Activated naive CD4-positive, alpha-beta T cell treated with anti-CD3 and anti-CD28 coated beads for 36 hours (primary cell): ENCODE data around the gene KHDRBS2. TPM values are rescaled to one million over a fixed set of nuclear protein-coding genes. Genes with fewer than 3 reads are reported as not detected.

ENCODE experiments used
- CTCF ChIA-PET: fragments of 350-600 bp; sonication (Branson Sonifier 250); formaldehyde crosslinking; loops from one replicate; lab custom pipeline; 2021; ENCODE audit warnings: antibody characterized with exemption; lab: Charles Lee
- DNase-seq: peaks from one replicate; pipeline ENCODE4 v3.0.0-alpha.2; 2020
- H3K27ac Mint-ChIP-seq: one replicate; pipeline ENCODE4 v1.8.0; 2021; ENCODE audit warnings: mild to moderate bottlenecking, mixed read lengths
- H3K27me3 Mint-ChIP-seq: one replicate; pipeline ENCODE4 v1.8.0; 2021; ENCODE audit warnings: low read depth, mixed read lengths
- H3K36me3 Mint-ChIP-seq: one replicate; pipeline ENCODE4 v1.8.0; 2021; ENCODE audit warnings: low read depth, mixed read lengths
- H3K4me1 Mint-ChIP-seq: one replicate; pipeline ENCODE4 v1.8.0; 2021; ENCODE audit warnings: low read depth, mixed read lengths
- H3K4me3 Mint-ChIP-seq: one replicate; pipeline ENCODE4 v1.8.0; 2021; ENCODE audit warnings: mild to moderate bottlenecking, moderate library complexity, mixed read lengths
- H3K9me3 Mint-ChIP-seq: one replicate; pipeline ENCODE4 v1.8.0; 2021; ENCODE audit warnings: mixed read lengths
- intact Hi-C: fragments of 100-400 bp; cut with micrococcal nuclease; formaldehyde crosslinking; loops from one replicate; pipeline ENCODE4 v1.15.1; 2023
- total RNA-seq, 2 experiments: library from RNA; stranded (reverse); gene quantifications; one replicate each; pipeline ENCODE4 v1.2.3, GENCODE V29; 2021

KHDRBS2 gene
- total RNA-seq, 2 experiments from 2014 or later, result not detected

GRCh38 chr6:62280099-62280498 lies 5.9 kb downstream of the KHDRBS2 start:
- peaks cover 4% of the 10 kb centered on the region for H3K27me3 Mint-ChIP-seq
- intact Hi-C loops, result no loop called here
- no peaks in the 10 kb centered on the region for H3K36me3 Mint-ChIP-seq
- no peaks in the 10 kb centered on the region for H3K4me1 Mint-ChIP-seq
- no peak overlapping the region for H3K27ac Mint-ChIP-seq
- CTCF ChIA-PET, result no interaction called here
- no peak overlapping the region for H3K4me3 Mint-ChIP-seq
- no peaks in the 10 kb centered on the region for H3K9me3 Mint-ChIP-seq
- DNase-seq, result no peak

- DNase-seq, result no peak
- no peaks in the 10 kb centered on the region for H3K9me3 Mint-ChIP-seq
- H3K4me3 Mint-ChIP-seq, result no peak overlapping the region
- H3K4me1 Mint-ChIP-seq, result no peaks in the 10 kb centered on the region
- CTCF ChIA-PET, result no interaction called here
- no peaks in the 10 kb centered on the region for H3K36me3 Mint-ChIP-seq
- intact Hi-C loops, result no loop called here
- H3K27me3 Mint-ChIP-seq, result no peaks in the 10 kb centered on the region
- H3K27ac Mint-ChIP-seq, result no peak overlapping the region
These were observed 13.9 kb downstream of the KHDRBS2 start for GRCh38 chr6:62272114-62272513.

DNA sequence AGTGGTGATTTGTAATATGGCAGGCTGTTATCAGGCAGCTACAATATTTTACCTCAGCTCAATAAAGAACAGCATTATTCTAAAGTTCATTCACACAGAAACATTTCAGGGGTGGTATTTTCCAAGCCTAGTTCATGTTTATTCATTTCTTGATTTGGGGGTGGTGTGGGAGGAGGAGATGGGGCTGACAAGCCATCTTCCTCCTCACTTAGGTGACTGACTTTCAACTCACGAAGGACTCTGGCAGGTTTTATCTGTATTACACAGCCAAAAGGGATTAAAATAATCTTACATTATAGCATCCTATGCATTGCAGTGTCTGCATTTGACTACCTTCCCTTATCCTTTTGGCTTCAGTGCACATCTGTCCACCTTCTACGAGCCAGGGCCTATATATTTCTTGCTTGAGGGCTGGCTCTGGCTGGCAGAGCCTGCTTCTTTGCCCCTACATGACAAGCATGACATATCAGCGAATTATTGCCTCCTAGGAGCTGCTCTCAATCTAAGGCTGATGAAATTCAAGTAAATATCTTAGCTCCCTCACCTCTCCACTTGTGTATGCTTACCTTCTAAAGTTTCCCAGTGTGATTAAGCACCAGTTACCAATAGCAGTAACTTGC lies 20.0 kb downstream of the KHDRBS2 start:
- H3K4me1 Mint-ChIP-seq, result no peaks in the 10 kb centered on the region
- H3K9me3 Mint-ChIP-seq, result no peaks in the 10 kb centered on the region
- intact Hi-C loops, result no loop called here
- H3K27ac Mint-ChIP-seq, result no peak overlapping the region
- DNase-seq, result no peak
- H3K27me3 Mint-ChIP-seq, result no peaks in the 10 kb centered on the region
- no peak overlapping the region for H3K4me3 Mint-ChIP-seq
- CTCF ChIA-PET, result no interaction called here
- H3K36me3 Mint-ChIP-seq, result no peaks in the 10 kb centered on the region

GRCh38 chr6:62262283-62262682 lies 23.7 kb downstream of the KHDRBS2 start:
- no peaks in the 10 kb centered on the region for H3K4me1 Mint-ChIP-seq
- intact Hi-C loops, result no loop called here
- H3K27ac Mint-ChIP-seq, result no peak overlapping the region
- no peak for DNase-seq
- peaks cover 1% of the 10 kb centered on the region for H3K9me3 Mint-ChIP-seq
- no peak overlapping the region for H3K4me3 Mint-ChIP-seq
- CTCF ChIA-PET, result no interaction called here
- H3K27me3 Mint-ChIP-seq, result no peaks in the 10 kb centered on the region
- H3K36me3 Mint-ChIP-seq, result no peaks in the 10 kb centered on the region

DNA sequence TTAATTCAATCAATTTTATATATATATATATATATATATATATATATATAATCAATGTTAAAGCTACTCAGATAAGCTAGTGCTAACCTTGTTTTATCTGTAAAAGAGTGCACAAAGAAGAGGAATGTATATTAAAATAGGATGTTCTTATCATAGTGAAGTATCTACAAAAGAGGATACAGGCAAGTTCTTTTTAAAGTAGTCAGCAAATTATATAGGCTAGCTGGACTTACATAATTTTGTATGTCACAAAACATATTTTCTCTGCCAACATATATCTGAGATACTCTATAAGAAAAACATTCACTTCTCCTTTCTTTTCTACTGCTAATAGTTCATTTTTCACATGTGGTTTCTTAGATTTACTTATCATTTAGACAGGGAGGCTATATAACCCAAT lies 39.9 kb downstream of the KHDRBS2 start:
- no peaks in the 10 kb centered on the region for H3K36me3 Mint-ChIP-seq
- intact Hi-C loops, result no loop called here
- no peak overlapping the region for H3K27ac Mint-ChIP-seq
- no peaks in the 10 kb centered on the region for H3K27me3 Mint-ChIP-seq
- no peaks in the 10 kb centered on the region for H3K9me3 Mint-ChIP-seq
- H3K4me3 Mint-ChIP-seq, result no peak overlapping the region
- no peak for DNase-seq
- H3K4me1 Mint-ChIP-seq, result no peaks in the 10 kb centered on the region
- CTCF ChIA-PET, result no interaction called here

GRCh38 chr6:62236784-62237183 lies 49.2 kb downstream of the KHDRBS2 start:
- intact Hi-C loops, result no loop called here
- H3K36me3 Mint-ChIP-seq, result no peaks in the 10 kb centered on the region
- H3K9me3 Mint-ChIP-seq, result peaks cover 3% of the 10 kb centered on the region
- no peaks in the 10 kb centered on the region for H3K4me1 Mint-ChIP-seq
- no peak overlapping the region for H3K27ac Mint-ChIP-seq
- no peak for DNase-seq
- CTCF ChIA-PET, result no interaction called here
- H3K4me3 Mint-ChIP-seq, result no peak overlapping the region
- H3K27me3 Mint-ChIP-seq, result no peaks in the 10 kb centered on the region

- CTCF ChIA-PET, result no interaction called here
- no peaks in the 10 kb centered on the region for H3K36me3 Mint-ChIP-seq
- H3K27me3 Mint-ChIP-seq, result no peaks in the 10 kb centered on the region
- intact Hi-C loops, result no loop called here
- no peaks in the 10 kb centered on the region for H3K4me1 Mint-ChIP-seq
- H3K4me3 Mint-ChIP-seq, result no peak overlapping the region
- peaks cover 15% of the 10 kb centered on the region for H3K9me3 Mint-ChIP-seq
- H3K27ac Mint-ChIP-seq, result no peak overlapping the region
- DNase-seq, result no peak
These were observed 56.8 kb downstream of the KHDRBS2 start for GRCh38 chr6:62229231-62229630.

GRCh38 chr6:62217866-62218265 lies 68.2 kb downstream of the KHDRBS2 start:
- CTCF ChIA-PET, result no interaction called here
- intact Hi-C loops, result no loop called here
- H3K27me3 Mint-ChIP-seq, result no peaks in the 10 kb centered on the region

DNA sequence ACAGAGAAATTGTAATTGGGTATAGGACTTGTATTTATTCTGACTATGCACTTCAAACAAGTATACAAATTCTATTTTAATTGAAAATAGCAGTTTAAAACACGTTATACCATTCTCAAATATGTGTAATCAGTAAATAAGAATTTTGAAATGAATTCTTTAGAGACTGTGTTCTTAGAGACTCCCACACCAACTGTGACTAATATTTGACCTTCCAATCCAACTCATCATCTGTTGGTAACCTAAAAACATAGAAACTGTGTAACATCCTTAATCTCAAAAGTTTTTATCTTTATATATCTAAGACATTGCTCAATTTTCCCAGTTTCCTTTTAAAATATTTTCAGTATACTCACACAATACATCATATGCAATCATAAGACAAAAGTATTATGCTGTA lies 83.9 kb downstream of the KHDRBS2 start:
- CTCF ChIA-PET, result no interaction called here
- Mint-ChIP-seq H3K27ac (no peak overlapping the region), H3K4me3 (no peak overlapping the region), H3K27me3 (no peaks in the 10 kb centered on the region), H3K4me1 (no peaks in the 10 kb centered on the region), H3K36me3 (no peaks in the 10 kb centered on the region), H3K9me3 (peaks cover 13% of the 10 kb centered on the region)
- no peak for DNase-seq
- intact Hi-C loops, result no loop called here

More at GRCh38 chr6:62217866-62218265, 68.2 kb downstream of the KHDRBS2 start:
- Mint-ChIP-seq H3K9me3 (peaks cover 3% of the 10 kb centered on the region), H3K4me3 (no peak overlapping the region), H3K36me3 (no peaks in the 10 kb centered on the region), H3K4me1 (no peaks in the 10 kb centered on the region), H3K27ac (no peak overlapping the region)
- DNase-seq, result no peak

GRCh38 chr6:62192593-62192992 lies 93.4 kb downstream of the KHDRBS2 start:
- Mint-ChIP-seq H3K27ac (no peak overlapping the region), H3K27me3 (no peaks in the 10 kb centered on the region), H3K9me3 (peaks cover 18% of the 10 kb centered on the region), H3K4me3 (no peak overlapping the region), H3K36me3 (no peaks in the 10 kb centered on the region), H3K4me1 (no peaks in the 10 kb centered on the region)
- CTCF ChIA-PET, result no interaction called here
- intact Hi-C loops, result no loop called here
- DNase-seq, result no peak

DNA sequence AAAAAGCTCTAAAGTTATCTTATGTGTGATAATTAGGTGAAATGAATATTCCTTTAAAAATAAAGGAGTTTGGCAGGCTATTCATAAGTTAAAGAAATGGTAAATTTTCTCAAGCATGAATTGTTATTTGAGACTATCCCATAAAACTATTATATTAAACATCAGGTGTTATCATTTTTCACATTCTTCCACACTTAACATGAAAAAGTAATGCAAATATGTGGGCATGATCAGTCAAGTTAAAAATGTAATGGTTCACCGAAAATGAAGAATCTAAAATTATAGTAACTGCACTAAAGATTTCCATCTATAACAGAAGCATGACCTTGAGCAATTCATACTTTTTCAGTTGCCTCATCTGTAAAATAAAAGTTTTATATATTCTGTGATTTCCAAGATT lies 110.8 kb downstream of the KHDRBS2 start:
- no peaks in the 10 kb centered on the region for H3K36me3 Mint-ChIP-seq
- intact Hi-C loops, result no loop called here
- DNase-seq, result no peak
- H3K4me3 Mint-ChIP-seq, result no peak overlapping the region
- H3K4me1 Mint-ChIP-seq, result no peaks in the 10 kb centered on the region
- no peaks in the 10 kb centered on the region for H3K27me3 Mint-ChIP-seq
- no peak overlapping the region for H3K27ac Mint-ChIP-seq
- CTCF ChIA-PET, result no interaction called here
- H3K9me3 Mint-ChIP-seq, result peaks cover 5% of the 10 kb centered on the region

GRCh38 chr6:62174548-62174947 lies 111.5 kb downstream of the KHDRBS2 start:
- intact Hi-C loops, result no loop called here
- DNase-seq, result no peak
- CTCF ChIA-PET, result no interaction called here
- Mint-ChIP-seq H3K36me3 (no peaks in the 10 kb centered on the region), H3K4me3 (no peak overlapping the region), H3K9me3 (peaks cover 5% of the 10 kb centered on the region), H3K4me1 (no peaks in the 10 kb centered on the region), H3K27ac (no peak overlapping the region), H3K27me3 (no peaks in the 10 kb centered on the region)

GRCh38 chr6:62167736-62168135 lies 118.3 kb downstream of the KHDRBS2 start:
- intact Hi-C loops, result no loop called here
- H3K27ac Mint-ChIP-seq, result no peak overlapping the region
- CTCF ChIA-PET, result no interaction called here
- no peaks in the 10 kb centered on the region for H3K4me1 Mint-ChIP-seq
- no peak overlapping the region for H3K4me3 Mint-ChIP-seq
- no peaks in the 10 kb centered on the region for H3K27me3 Mint-ChIP-seq
- H3K36me3 Mint-ChIP-seq, result no peaks in the 10 kb centered on the region
- H3K9me3 Mint-ChIP-seq, result peaks cover 5% of the 10 kb centered on the region
- no peak for DNase-seq
